ENCODE measurements around the gene SAMM50. TPM values are rescaled to one million over a fixed set of nuclear protein-coding genes. Genes with fewer than 3 reads are reported as not detected.
A peak's percentile ranks its signal among the peaks of the same experiment; 100 is the strongest.

SAMM50 gene
- total and polyA plus RNA-seq, 10 donors, result 17.8 to 35.5 (median 28.0) TPM

DNA sequence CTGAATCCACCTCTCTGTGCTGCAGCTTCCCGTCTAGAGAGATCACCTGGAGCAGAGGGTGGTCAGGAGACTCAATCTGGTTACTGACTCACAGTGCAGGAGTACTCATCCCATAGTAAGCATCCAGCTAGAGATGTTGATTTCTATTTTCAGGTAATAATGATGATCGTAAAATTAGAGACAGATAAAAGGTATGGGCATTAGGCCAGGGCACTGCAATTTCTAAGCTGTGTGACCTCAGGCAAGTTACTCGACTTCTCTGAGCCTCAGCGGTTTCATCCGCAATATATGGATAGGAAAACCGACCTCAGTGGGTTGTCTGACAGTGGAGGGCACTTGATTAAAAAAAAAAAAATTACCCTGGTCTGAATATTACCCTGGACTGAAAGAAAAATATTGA is 13.8 kb upstream of the SAMM50 start:
- intact Hi-C loops (cut with DNase I; ENCODE audit: low total_unique reads), result no loop called here
- Histone ChIP-seq H3K36me3 (no peaks in the 10 kb centered on the region), H3K4me3 (no peak overlapping the region), H3K27ac (no peak overlapping the region), H3K27me3 (replicated peaks in 1 of 7) (peaks cover 0 to 26% (median 0%) of the 10 kb centered on the region in 7 donors), H3K4me1 (peaks cover 0 to 5% (median 0%) of the 10 kb centered on the region in 6 donors), H3K9me3 (peaks cover 0 to 8% (median 0%) of the 10 kb centered on the region in 8 donors)
- DNase-seq, result no peak
- WGBS, 5 donors, result 80 to 86% (median 84%) methylated on average over 6 of the region's 6 CpGs
- no peak for TF ChIP-seq POLR2A (IDR thresholded peaks at IDR 0.05)
- TF ChIP-seq, protein P1, sequence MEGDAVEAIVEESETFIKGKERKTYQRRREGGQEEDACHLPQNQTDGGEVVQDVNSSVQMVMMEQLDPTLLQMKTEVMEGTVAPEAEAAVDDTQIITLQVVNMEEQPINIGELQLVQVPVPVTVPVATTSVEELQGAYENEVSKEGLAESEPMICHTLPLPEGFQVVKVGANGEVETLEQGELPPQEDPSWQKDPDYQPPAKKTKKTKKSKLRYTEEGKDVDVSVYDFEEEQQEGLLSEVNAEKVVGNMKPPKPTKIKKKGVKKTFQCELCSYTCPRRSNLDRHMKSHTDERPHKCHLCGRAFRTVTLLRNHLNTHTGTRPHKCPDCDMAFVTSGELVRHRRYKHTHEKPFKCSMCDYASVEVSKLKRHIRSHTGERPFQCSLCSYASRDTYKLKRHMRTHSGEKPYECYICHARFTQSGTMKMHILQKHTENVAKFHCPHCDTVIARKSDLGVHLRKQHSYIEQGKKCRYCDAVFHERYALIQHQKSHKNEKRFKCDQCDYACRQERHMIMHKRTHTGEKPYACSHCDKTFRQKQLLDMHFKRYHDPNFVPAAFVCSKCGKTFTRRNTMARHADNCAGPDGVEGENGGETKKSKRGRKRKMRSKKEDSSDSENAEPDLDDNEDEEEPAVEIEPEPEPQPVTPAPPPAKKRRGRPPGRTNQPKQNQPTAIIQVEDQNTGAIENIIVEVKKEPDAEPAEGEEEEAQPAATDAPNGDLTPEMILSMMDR (IDR thresholded peaks at IDR 0.05 in 8 of 11, conservative IDR thresholded peaks at IDR 0.05 in 3 of 11), result no peak

GRCh38 chr22:43944670-43945430 is 10.4 kb upstream of the SAMM50 start:
- TF ChIP-seq POLR2A (IDR thresholded peaks at IDR 0.05) (no peak), POLR2AphosphoS5 (IDR thresholded peaks at IDR 0.05) (no peak)
- TF ChIP-seq, protein P1 (IDR thresholded peaks at IDR 0.05 in 8 of 11, conservative IDR thresholded peaks at IDR 0.05 in 3 of 11), result no peak
- 81 to 90% (median 86%) methylated on average over 20 of the region's 20 CpGs for WGBS, 5 donors
- Histone ChIP-seq H3K4me3 (no peak overlapping the region), H3K36me3 (no peaks in the 10 kb centered on the region), H3K9me3 (peaks cover 0 to 8% (median 0%) of the 10 kb centered on the region in 8 donors), H3K27me3 (replicated peaks in 1 of 7) (peaks cover 0 to 18% (median 0%) of the 10 kb centered on the region in 7 donors), H3K27ac (no peak overlapping the region), H3K4me1 (peaks cover 0 to 5% (median 0%) of the 10 kb centered on the region in 6 donors)
- no peak for DNase-seq
- intact Hi-C loops (cut with DNase I; ENCODE audit: low total_unique reads), result no loop called here

- H3K9me3 ChIP-seq, result peaks cover 0 to 8% (median 0%) of the 10 kb centered on the region in 8 donors
- H3K27ac ChIP-seq, result no peak overlapping the region
- TF ChIP-seq POLR2AphosphoS5 (IDR thresholded peaks at IDR 0.05), result no peak
- TF ChIP-seq, protein P1 (IDR thresholded peaks at IDR 0.05 in 8 of 11, conservative IDR thresholded peaks at IDR 0.05 in 3 of 11), result peak in 10 of 11 experiments; percentile 29 to 80 (median 60)
- H3K27me3 ChIP-seq (replicated peaks in 1 of 7), result peaks cover 0 to 18% (median 0%) of the 10 kb centered on the region in 7 donors
- WGBS, 5 donors, result 43 to 79% (median 50%) methylated on average over 4 to 12 of the region's 12 CpGs
- no peaks in the 10 kb centered on the region for H3K36me3 ChIP-seq
- peaks cover 0 to 5% (median 0%) of the 10 kb centered on the region in 6 donors for H3K4me1 ChIP-seq
- peak; percentile 85 for DNase-seq
- intact Hi-C loops (cut with DNase I; ENCODE audit: low total_unique reads), result no loop called here
- H3K4me3 ChIP-seq, result no peak overlapping the region
These were observed 9.4 kb upstream of the SAMM50 start for GRCh38 chr22:43945632-43946383.

DNA sequence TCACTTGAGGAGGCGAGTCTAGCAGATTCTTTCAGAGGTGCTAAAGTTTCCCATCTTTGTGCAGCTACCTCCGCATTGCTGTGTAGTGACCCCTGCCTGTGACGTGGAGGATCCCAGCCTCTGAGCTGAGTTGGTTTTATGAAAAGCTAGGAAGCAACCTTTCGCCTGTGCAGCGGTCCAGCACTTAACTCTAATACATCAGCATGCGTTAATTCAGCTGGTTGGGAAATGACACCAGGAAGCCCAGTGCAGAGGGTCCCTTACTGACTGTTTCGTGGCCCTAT is 8.9 kb upstream of the SAMM50 start:
- no peak overlapping the region for H3K27ac ChIP-seq
- intact Hi-C loops (cut with DNase I; ENCODE audit: low total_unique reads), result no loop called here
- 64 to 77% (median 69%) methylated on average over 7 of the region's 7 CpGs for WGBS, 5 donors
- peaks cover 0 to 8% (median 0%) of the 10 kb centered on the region in 8 donors for H3K9me3 ChIP-seq
- H3K27me3 ChIP-seq (replicated peaks in 1 of 7), result peaks cover 0 to 18% (median 0%) of the 10 kb centered on the region in 7 donors
- no peak overlapping the region for H3K4me3 ChIP-seq
- H3K4me1 ChIP-seq, result peaks cover 0 to 5% (median 0%) of the 10 kb centered on the region in 6 donors
- TF ChIP-seq, protein P1 (IDR thresholded peaks at IDR 0.05 in 8 of 11, conservative IDR thresholded peaks at IDR 0.05 in 3 of 11), result no peak
- TF ChIP-seq POLR2A (IDR thresholded peaks at IDR 0.05), result no peak
- TF ChIP-seq POLR2AphosphoS5 (IDR thresholded peaks at IDR 0.05), result no peak
- H3K36me3 ChIP-seq, result no peaks in the 10 kb centered on the region
- DNase-seq, result no peak
